K562 (cell line): ENCODE data around the gene MAPRE2. TPM values are rescaled to one million over a fixed set of nuclear protein-coding genes. Genes with fewer than 3 reads are reported as not detected.

ENCODE experiments used
- CHD2 ChIP-seq: IDR thresholded peaks from 2 replicates; pipeline ENCODE4 v1.6.1; 2011; ENCODE audit warnings: low read depth, low read length
- CXXC5 ChIP-seq: fragments of 250-450 bp; sonication (Bioruptor Pico); IDR thresholded peaks from 2 replicates; pipeline ENCODE4 v1.8.0; 2022; ENCODE audit warnings: inconsistent platforms, mild to moderate bottlenecking, moderate library complexity
- TSC22D4 ChIP-seq: fragments of 450-650 bp; IDR thresholded peaks from 2 replicates; pipeline ENCODE4 v1.6.1; 2016; ENCODE audit warnings: missing genetic modification characterization, missing biosample characterization, control low read depth
- ZNF124 ChIP-seq: sonication (generic); formaldehyde crosslinking; IDR thresholded peaks from 2 replicates; pipeline ENCODE4 v1.8.1; 2022; ENCODE audit warnings: missing genetic modification reagents
- polyA plus RNA-seq, 8 experiments: library from polyadenylated mRNA; depleted of rRNA in 4 of 8; stranded (reverse) in 5 of 8; unstranded in 3 of 8; fragments of >200 nt; fragmentation: Nextera tagmentation in 2 of 8; fragmentation: Illumina TruSeq in 1 of 8; extraction: Ambion mirVana in 2 of 8; extraction: Trizol in 1 of 8; gene quantifications; 2 replicates each; pipeline versions ENCODE4 v1.2.1 to v1.2.3, GENCODE V29; 2011 to 2014; ENCODE audit warnings: inconsistent platforms in 1 of 8, missing spikeins in 1 of 8
- total RNA-seq, 7 experiments: library from RNA; depleted of rRNA in 6 of 7; stranded (reverse); fragments of >200 nt in 6 of 7; fragmentation: Illumina TruSeq in 2 of 7; extraction: Trizol in 2 of 7; gene quantifications; 2 replicates each; pipeline versions ENCODE4 v1.2.1 to v1.2.3, GENCODE V29; 2011 to 2021; ENCODE audit warnings: low replicate concordance in 1 of 7
- TF ChIP-seq, protein P1 (sequence below), 2 experiments: fragments of 450-650 bp in 1 of 2; sonication (generic) in 1 of 2; formaldehyde crosslinking in 1 of 2; IDR thresholded peaks; 2 replicates each; pipeline versions ENCODE4 v1.7.1 to v1.9.0; 2016 to 2022; ENCODE audit warnings: inconsistent platforms in 1 of 2, mild to moderate bottlenecking in 1 of 2, missing genetic modification reagents in 1 of 2
- TF ChIP-seq, protein P2 (sequence below), 2 experiments: IDR thresholded peaks; 2 replicates each; pipeline ENCODE4 v1.6.1; 2011; ENCODE audit warnings: borderline replicate concordance in 1 of 2, control low read depth in 1 of 2, low read depth in 1 of 2, low read length in 1 of 2, mild to moderate bottlenecking in 1 of 2, mixed read lengths in 1 of 2, moderate library complexity in 1 of 2; ENCODE audit not compliant: insufficient read depth in 1 of 2, insufficient read length in 1 of 2, poor library complexity in 1 of 2, severe bottlenecking in 1 of 2; ENCODE audit errors: extremely low read depth in 1 of 2

Gene MAPRE2
- total and polyA plus RNA-seq, 9 of the 15 experiments (the other 6 are each of a cell fraction or from before 2014, with no cell fraction given) = 32.3 to 70.7 (median 40.7) TPM

DNA sequence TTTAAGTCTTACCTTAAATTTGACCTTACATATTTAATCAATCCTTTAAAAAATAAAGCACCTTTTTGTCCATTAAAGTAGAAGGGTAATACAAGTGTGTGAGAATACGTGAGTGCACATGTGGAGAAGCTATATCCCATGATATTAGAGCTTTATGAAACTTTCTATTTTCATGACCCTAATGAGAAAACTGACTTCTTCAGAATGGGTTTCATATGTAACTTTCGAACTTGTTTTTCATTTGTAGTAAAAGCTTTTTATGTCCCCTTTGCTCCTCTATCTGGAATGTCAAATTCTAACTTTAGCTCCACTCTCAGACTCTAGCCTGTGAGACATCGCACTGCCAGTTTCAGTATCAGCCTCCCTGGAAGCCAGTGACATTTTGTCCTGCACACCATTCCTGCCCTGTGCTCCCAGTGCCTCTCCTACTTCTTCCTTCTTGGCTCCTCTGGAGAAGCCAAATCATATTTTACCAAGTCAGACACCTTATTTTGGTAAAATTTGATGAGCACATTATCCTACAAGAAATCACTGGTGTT lies 42.0 kb downstream of the MAPRE2 start (continued):
- TF ChIP-seq, protein P1, sequence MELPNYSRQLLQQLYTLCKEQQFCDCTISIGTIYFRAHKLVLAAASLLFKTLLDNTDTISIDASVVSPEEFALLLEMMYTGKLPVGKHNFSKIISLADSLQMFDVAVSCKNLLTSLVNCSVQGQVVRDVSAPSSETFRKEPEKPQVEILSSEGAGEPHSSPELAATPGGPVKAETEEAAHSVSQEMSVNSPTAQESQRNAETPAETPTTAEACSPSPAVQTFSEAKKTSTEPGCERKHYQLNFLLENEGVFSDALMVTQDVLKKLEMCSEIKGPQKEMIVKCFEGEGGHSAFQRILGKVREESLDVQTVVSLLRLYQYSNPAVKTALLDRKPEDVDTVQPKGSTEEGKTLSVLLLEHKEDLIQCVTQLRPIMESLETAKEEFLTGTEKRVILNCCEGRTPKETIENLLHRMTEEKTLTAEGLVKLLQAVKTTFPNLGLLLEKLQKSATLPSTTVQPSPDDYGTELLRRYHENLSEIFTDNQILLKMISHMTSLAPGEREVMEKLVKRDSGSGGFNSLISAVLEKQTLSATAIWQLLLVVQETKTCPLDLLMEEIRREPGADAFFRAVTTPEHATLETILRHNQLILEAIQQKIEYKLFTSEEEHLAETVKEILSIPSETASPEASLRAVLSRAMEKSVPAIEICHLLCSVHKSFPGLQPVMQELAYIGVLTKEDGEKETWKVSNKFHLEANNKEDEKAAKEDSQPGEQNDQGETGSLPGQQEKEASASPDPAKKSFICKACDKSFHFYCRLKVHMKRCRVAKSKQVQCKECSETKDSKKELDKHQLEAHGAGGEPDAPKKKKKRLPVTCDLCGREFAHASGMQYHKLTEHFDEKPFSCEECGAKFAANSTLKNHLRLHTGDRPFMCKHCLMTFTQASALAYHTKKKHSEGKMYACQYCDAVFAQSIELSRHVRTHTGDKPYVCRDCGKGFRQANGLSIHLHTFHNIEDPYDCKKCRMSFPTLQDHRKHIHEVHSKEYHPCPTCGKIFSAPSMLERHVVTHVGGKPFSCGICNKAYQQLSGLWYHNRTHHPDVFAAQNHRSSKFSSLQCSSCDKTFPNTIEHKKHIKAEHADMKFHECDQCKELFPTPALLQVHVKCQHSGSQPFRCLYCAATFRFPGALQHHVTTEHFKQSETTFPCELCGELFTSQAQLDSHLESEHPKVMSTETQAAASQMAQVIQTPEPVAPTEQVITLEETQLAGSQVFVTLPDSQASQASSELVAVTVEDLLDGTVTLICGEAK (IDR thresholded peaks at IDR 0.05) = no peak
- TF ChIP-seq, protein P1 (CRISPR knock-in tag; IDR thresholded peaks at IDR 0.05) = no peak
- TF ChIP-seq TSC22D4 (tag) = no peak
- no peak for TF ChIP-seq CXXC5 (CRISPR knock-in tag)
- no peak for TF ChIP-seq ZNF124 (CRISPR knock-in tag)
- TF ChIP-seq, protein P2, sequence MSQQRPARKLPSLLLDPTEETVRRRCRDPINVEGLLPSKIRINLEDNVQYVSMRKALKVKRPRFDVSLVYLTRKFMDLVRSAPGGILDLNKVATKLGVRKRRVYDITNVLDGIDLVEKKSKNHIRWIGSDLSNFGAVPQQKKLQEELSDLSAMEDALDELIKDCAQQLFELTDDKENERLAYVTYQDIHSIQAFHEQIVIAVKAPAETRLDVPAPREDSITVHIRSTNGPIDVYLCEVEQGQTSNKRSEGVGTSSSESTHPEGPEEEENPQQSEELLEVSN (IDR thresholded peaks at IDR 0.05; ENCODE audit: borderline replicate concordance in 1 of 2, extremely low read depth in 1 of 2, insufficient read depth in 1 of 2, insufficient read length in 1 of 2, low read depth in 1 of 2, low read length in 1 of 2, poor library complexity in 1 of 2, severe bottlenecking in 1 of 2) = no peak
- no peak for TF ChIP-seq CHD2
